ENCODE measurements around the gene REG4.

REG4 gene

GRCh38 chr1:119779869-119780356, 31.3 kb downstream of the REG4 start:
- peak; percentile 77 for DNase-seq (ENCODE audit: low spot score)

- no peak for DNase-seq (ENCODE audit: low spot score)
Measured at GRCh38 chr1:119778886-119779560, 32.2 kb downstream of the REG4 start.

- no peak for DNase-seq (ENCODE audit: low spot score)
Measured at GRCh38 chr1:119778359-119778758, 32.9 kb downstream of the REG4 start.

- peak; percentile 74 for DNase-seq (ENCODE audit: low spot score)
Measured at GRCh38 chr1:119774746-119775490, 36.3 kb downstream of the REG4 start.

DNA sequence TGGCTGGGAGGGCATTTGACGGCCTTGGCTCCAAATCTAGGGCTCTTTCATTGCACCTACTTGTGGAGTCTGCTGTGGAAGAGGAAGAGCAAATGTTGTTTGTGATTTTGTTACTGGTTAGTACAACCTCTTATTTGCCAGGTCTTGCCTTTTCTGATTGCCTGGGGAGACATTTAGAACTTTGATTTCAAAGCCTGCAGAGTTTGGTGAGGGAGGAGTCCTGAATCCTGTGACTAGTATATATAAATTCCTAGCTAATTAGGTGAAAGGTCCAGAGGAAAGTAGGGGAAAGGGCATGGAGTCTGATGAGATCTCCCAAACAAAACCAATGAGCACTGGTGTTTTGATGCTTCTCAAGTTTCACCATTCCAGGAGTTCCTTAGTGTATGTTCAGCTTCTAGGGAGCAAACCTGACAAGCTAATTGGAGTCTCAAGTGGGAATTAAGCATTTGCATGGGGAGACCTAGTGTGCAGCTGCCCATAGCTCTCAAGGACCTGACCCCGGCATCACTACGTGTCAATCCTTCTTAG, 37.5 kb downstream of the REG4 start:
- peak; percentile 83 for DNase-seq (ENCODE audit: low spot score)

DNA sequence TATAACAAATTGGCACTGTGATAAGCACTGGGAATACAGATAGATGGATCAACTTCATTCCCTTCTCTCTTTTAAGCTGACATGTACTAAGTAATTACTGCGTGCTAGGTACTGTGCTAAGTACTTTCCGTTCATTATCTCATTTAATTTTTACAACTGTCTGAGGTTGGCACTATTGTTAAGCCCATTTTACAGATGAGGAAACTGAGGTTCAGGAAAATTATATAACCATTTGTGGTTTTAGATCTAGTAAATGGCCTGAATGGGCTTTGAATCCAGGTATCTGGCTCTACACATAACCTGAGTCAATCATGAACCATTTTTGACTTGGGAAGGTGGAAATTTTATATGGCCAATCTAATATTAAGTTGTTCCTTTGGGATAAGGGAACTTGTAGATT, 39.0 kb downstream of the REG4 start:
- no peak for DNase-seq (ENCODE audit: low spot score)

GRCh38 chr1:119771770-119772169, 39.5 kb downstream of the REG4 start:
- no peak for DNase-seq (ENCODE audit: low spot score)

GRCh38 chr1:119771016-119771415, 40.2 kb downstream of the REG4 start:
- DNase-seq (ENCODE audit: low spot score), result no peak

- peak; percentile 75 for DNase-seq (ENCODE audit: low spot score)
Measured at GRCh38 chr1:119768778-119769177, 42.5 kb downstream of the REG4 start, which contains the start of gene HMGCS2. Gene HMGCS2, minus strand, starts transcription at chr1:119768905. Its CDS starts 61 bp downstream, at chr1:119768844.

GRCh38 chr1:119767486-119767885, 43.8 kb downstream of the REG4 start:
- DNase-seq (ENCODE audit: low spot score), result no peak

DNA sequence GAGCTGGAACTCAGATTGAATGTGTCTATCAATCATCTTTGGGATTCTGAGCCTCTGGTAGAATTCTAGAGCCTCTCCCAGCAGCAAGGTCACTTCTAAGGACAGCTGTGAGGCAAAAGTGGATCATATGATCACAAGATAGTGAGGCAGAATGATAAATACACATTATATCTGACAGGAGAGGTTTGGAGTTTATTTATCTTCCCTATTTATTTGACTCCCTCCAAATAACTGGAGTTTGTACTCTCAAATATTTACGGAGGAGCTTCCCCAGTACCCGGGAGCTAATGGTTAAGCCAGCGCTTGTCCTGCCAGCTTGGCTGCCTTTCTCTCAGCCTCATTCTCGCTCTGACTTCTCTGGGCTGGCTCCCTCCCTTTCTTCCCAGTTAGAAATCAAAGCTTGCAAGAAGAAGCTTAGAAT, 44.9 kb downstream of the REG4 start:
- no peak for DNase-seq (ENCODE audit: low spot score)

- no peak for DNase-seq (ENCODE audit: low spot score)
Measured at GRCh38 chr1:119764220-119764619, 47.0 kb downstream of the REG4 start.

DNA sequence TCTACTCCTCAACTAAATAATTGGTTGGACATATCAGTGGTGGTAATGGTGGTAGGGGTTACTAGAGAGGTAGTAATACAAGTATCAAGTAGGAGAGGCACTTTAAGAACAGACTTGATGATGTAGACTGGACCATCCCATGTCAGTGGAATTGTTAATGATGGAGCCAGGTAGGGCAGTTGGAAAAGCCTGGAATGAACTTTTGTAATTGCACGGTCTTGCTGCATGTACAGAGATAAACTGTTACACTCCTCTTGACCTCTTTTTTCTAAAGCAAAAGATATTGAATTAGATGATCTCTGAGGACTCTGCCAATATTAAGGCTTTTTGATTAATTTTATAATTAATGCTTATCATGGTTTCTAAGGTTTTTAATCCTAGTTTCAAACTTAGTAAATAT, 48.3 kb downstream of the REG4 start:
- no peak for DNase-seq (ENCODE audit: low spot score)

DNA sequence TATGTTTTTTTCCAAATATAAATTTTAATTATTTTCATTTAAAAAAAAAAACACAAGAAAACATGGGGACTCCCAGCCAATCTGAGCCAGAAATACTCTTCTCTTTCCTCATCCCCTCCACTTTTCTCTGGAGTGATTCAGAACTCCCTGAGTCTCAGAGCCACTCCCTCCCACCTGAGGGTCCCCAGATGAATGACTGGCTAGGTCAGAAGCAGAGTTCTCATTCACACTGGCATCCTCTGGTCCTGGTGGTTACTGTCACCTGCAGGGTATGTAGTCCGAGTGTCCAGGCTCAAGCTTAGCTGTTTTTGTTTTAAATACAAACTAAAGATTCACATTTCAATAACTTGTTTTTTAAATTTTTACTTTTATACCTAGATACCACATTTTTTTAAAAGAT, 48.9 kb downstream of the REG4 start:
- no peak for DNase-seq (ENCODE audit: low spot score)

DNA sequence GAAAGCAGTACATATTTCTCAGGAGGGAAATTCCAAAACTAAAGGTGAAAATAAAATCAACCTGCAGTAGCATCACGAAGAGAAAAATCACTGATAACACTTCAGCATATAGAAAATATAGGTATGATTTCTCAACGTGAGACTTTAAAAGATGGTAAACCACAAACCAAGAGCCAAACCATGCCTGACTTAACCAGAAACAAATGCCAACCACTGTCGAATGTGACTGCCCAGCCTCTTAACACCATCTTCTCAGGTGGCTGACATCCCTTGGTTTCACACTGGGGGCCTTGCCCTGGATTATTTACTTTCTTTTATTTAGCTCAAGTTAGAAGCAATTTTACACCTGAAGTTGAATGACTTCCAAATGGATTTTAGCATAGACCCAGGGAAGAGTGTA, 52.7 kb downstream of the REG4 start:
- no peak for DNase-seq (ENCODE audit: low spot score)

GRCh38 chr1:119752592-119752991, 58.7 kb downstream of the REG4 start:
- no peak for DNase-seq (ENCODE audit: low spot score)

DNA sequence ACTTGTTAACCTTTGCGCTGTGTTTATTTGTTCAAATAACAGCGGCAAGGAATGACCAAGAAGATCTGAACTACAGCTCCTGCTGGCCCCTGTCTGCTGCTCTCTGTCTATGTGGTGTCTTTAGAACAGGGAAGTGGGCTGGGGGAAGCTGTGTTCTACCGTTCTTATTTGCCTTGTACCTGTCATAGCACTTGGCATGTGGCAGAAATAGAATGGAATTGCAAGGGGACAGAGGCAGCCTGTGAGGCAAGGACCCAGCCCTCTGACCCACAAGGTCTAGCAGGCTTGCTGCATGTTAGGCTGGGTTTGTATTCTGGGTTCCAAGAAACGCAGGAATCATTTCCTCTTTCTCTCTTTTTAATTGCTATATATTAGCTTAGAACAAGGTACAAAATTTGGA, 63.2 kb downstream of the REG4 start:
- DNase-seq (ENCODE audit: low spot score), result no peak

- no peak for DNase-seq (ENCODE audit: low spot score)
Measured at GRCh38 chr1:119747451-119747850, 63.8 kb downstream of the REG4 start.

DNA sequence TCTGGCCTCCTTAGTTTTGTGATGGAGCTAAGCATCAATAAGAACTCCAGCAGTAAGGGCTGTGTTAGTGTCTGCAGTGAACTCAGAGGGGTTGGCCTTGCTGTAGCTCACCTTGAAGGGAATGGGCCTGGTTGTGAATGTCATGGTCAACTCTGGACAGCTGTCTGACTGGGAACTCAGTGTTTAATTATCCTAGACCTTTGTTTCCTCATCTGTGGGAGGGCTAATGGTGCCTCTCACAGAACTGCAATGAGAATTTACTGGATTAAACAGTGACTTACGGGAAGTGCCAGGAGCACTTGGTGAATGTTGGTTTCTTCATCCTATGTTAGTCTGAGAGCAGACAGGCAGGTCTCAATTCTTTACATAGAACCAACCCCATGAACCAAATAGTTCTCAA, 66.2 kb downstream of the REG4 start:
- DNase-seq (ENCODE audit: low spot score), result no peak

DNA sequence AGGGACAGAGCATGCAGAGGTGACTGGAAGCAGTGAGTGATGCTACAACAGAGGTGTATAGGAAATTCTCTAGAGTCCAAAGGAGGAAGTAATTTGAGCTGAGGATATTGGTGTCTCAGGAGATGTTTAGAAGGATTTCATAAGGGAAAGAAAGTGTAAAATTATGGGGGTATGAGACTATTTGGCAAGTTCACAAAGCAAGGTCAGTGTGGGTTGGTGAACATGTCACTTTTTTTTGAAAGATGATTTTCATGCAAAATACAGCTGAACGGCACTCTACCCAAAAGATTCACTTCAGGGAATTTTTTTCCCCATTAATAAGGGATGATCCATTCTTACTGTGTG, 66.7 kb downstream of the REG4 start:
- no peak for DNase-seq (ENCODE audit: low spot score)

All from LoVo (cell line).